ENCODE results near the gene MRPS18A.

MRPS18A gene

GRCh38 chr6:43695967-43696291 is 8.3 kb upstream of the MRPS18A start:
- no peak for DNase-seq

GRCh38 chr6:43695215-43695966 is 7.8 kb upstream of the MRPS18A start:
- peak; percentile 67 for DNase-seq

- no peak for DNase-seq
Measured at GRCh38 chr6:43689421-43689820, 1.8 kb upstream of the MRPS18A start.

GRCh38 chr6:43687079-43687436 is 533 bp downstream of the MRPS18A start:
- DNase-seq: no peak

GRCh38 chr6:43683708-43684455 is 3.7 kb downstream of the MRPS18A start:
- no peak for DNase-seq

- no peak for DNase-seq
Measured at GRCh38 chr6:43682724-43683429, 4.7 kb downstream of the MRPS18A start.

- DNase-seq: no peak
Measured at GRCh38 chr6:43681303-43681702, 6.3 kb downstream of the MRPS18A start.

GRCh38 chr6:43680308-43681200 is 7.0 kb downstream of the MRPS18A start:
- no peak for DNase-seq

- no peak for DNase-seq
Measured at GRCh38 chr6:43679057-43679456, 8.5 kb downstream of the MRPS18A start.

GRCh38 chr6:43678341-43678740 is 9.2 kb downstream of the MRPS18A start:
- no peak for DNase-seq

GRCh38 chr6:43677759-43678158 is 9.8 kb downstream of the MRPS18A start:
- no peak for DNase-seq

GRCh38 chr6:43676962-43677606 is 10.5 kb downstream of the MRPS18A start:
- DNase-seq: no peak

GRCh38 chr6:43674921-43675320 is 12.7 kb downstream of the MRPS18A start:
- no peak for DNase-seq

GRCh38 chr6:43674291-43674690 is 13.3 kb downstream of the MRPS18A start:
- DNase-seq: no peak

- DNase-seq: peak; percentile 52
Measured at GRCh38 chr6:43673444-43674084, 14.0 kb downstream of the MRPS18A start.

GRCh38 chr6:43671801-43672690 is 15.5 kb downstream of the MRPS18A start:
- no peak for DNase-seq

- no peak for DNase-seq
Measured at GRCh38 chr6:43671011-43671800, 16.4 kb downstream of the MRPS18A start.

- DNase-seq: no peak
Measured at GRCh38 chr6:43670623-43670986, 17.0 kb downstream of the MRPS18A start.

GRCh38 chr6:43669922-43670622 is 17.5 kb downstream of the MRPS18A start:
- no peak for DNase-seq
